HG02610 (cell line): ENCODE measurements around the gene EMILIN2.
"Not testable (repeated sequence)": the region's sequence is repeated elsewhere in the genome, so short reads cannot be mapped to it uniquely, and the experiment has no call there.

ENCODE experiments used
- ATAC-seq: cut with Tn5 transposase; IDR thresholded peaks from one replicate; pipeline ENCODE4 v1.9.1; 2021; ENCODE audit warnings: mild to moderate bottlenecking, moderate library complexity; ENCODE audit not compliant: unreplicated experiment

The EMILIN2 gene

GRCh38 chr18:2913398-2914005, 66.7 kb downstream of the EMILIN2 start:
- ATAC-seq, result no peak

- no peak for ATAC-seq
These were observed 67.5 kb downstream of the EMILIN2 start for GRCh38 chr18:2914185-2914880.

GRCh38 chr18:2914881-2915240, 68.1 kb downstream of the EMILIN2 start:
- ATAC-seq, result no peak

GRCh38 chr18:2915486-2915885, 68.7 kb downstream of the EMILIN2 start:
- not testable (repeated sequence) for ATAC-seq

- no peak for ATAC-seq
These were observed 69.4 kb downstream of the EMILIN2 start for GRCh38 chr18:2916184-2916583.

GRCh38 chr18:2917259-2918047, 70.6 kb downstream of the EMILIN2 start:
- ATAC-seq, result no peak

GRCh38 chr18:2918761-2919550, 72.2 kb downstream of the EMILIN2 start:
- ATAC-seq, result no peak

GRCh38 chr18:2919600-2919999, 72.8 kb downstream of the EMILIN2 start:
- no peak for ATAC-seq

GRCh38 chr18:2920027-2920426, 73.2 kb downstream of the EMILIN2 start:
- ATAC-seq, result no peak

- ATAC-seq, result no peak
These were observed 73.9 kb downstream of the EMILIN2 start for GRCh38 chr18:2920546-2921343.

- ATAC-seq, result no peak
These were observed 75.0 kb downstream of the EMILIN2 start for GRCh38 chr18:2921778-2922177.

- ATAC-seq, result no peak
These were observed 76.7 kb downstream of the EMILIN2 start for GRCh38 chr18:2923464-2923863.

GRCh38 chr18:2924920-2925319, 78.1 kb downstream of the EMILIN2 start:
- ATAC-seq, result no peak

GRCh38 chr18:2926528-2926927, 79.7 kb downstream of the EMILIN2 start:
- ATAC-seq, result no peak

GRCh38 chr18:2927745-2928144, 80.9 kb downstream of the EMILIN2 start:
- ATAC-seq, result no peak

- no peak for ATAC-seq
These were observed 85.7 kb downstream of the EMILIN2 start for GRCh38 chr18:2932247-2933181.

- ATAC-seq, result no peak
These were observed 87.2 kb downstream of the EMILIN2 start for GRCh38 chr18:2933995-2934394.

- no peak for ATAC-seq
These were observed 88.8 kb downstream of the EMILIN2 start for GRCh38 chr18:2935438-2936192.

GRCh38 chr18:2939317-2939716, 92.5 kb downstream of the EMILIN2 start:
- no peak for ATAC-seq
